ENCODE data around the gene ARMH1.

ARMH1 gene

GRCh38 chr1:44672254-44672955 lies 2.1 kb upstream of the ARMH1 start:
- no peak for DNase-seq

- no peak for DNase-seq
Observed at GRCh38 chr1:44672961-44673674, 1.4 kb upstream of the ARMH1 start.

- DNase-seq: no peak
Observed at GRCh38 chr1:44673675-44674112, 820 bp upstream of the ARMH1 start.

GRCh38 chr1:44675186-44675585 lies 672 bp downstream of the ARMH1 start:
- DNase-seq: no peak

- DNase-seq: no peak
Observed at GRCh38 chr1:44676484-44677200, 2.1 kb downstream of the ARMH1 start.

GRCh38 chr1:44677201-44677766 lies 2.8 kb downstream of the ARMH1 start:
- DNase-seq: no peak

GRCh38 chr1:44678120-44678519 lies 3.6 kb downstream of the ARMH1 start:
- no peak for DNase-seq

- DNase-seq: no peak
Observed at GRCh38 chr1:44678626-44679025, 4.1 kb downstream of the ARMH1 start.

- DNase-seq: no peak
Observed at GRCh38 chr1:44679468-44679867, 5.0 kb downstream of the ARMH1 start.

- no peak for DNase-seq
Observed at GRCh38 chr1:44681905-44682882, 7.7 kb downstream of the ARMH1 start.

GRCh38 chr1:44682883-44683265 lies 8.4 kb downstream of the ARMH1 start:
- no peak for DNase-seq

- DNase-seq: no peak
Observed at GRCh38 chr1:44684525-44684924, 10.0 kb downstream of the ARMH1 start.

- DNase-seq: no peak
Observed at GRCh38 chr1:44685218-44685617, 10.7 kb downstream of the ARMH1 start.

- no peak for DNase-seq
Observed at GRCh38 chr1:44685881-44686280, 11.4 kb downstream of the ARMH1 start.

- DNase-seq: no peak
Observed at GRCh38 chr1:44688760-44689446, 14.4 kb downstream of the ARMH1 start.

GRCh38 chr1:44689447-44689765 lies 14.9 kb downstream of the ARMH1 start:
- no peak for DNase-seq

GRCh38 chr1:44693159-44693558 lies 18.6 kb downstream of the ARMH1 start:
- DNase-seq: no peak

GRCh38 chr1:44693900-44694299 lies 19.4 kb downstream of the ARMH1 start:
- DNase-seq: no peak

- DNase-seq: no peak
Observed at GRCh38 chr1:44694863-44695478, 20.5 kb downstream of the ARMH1 start.

- no peak for DNase-seq
Observed at GRCh38 chr1:44695671-44696070, 21.2 kb downstream of the ARMH1 start.

- DNase-seq: no peak
Observed at GRCh38 chr1:44696101-44696500, 21.6 kb downstream of the ARMH1 start.
